Fibroblast of villous mesenchyme (primary cell): ENCODE measurements around the gene HAPLN3. TPM values are rescaled to one million over a fixed set of nuclear protein-coding genes. Genes with fewer than 3 reads are reported as not detected.

Experiments used
- DNase-seq: peaks from one replicate; pipeline ENCODE4 v3.0.0-alpha.2; 2010; ENCODE audit warnings: low read depth
- H3K4me3 ChIP-seq: 2 replicates; pipeline ENCODE4 v1.5.1; 2011; ENCODE audit warnings: low read depth, mild to moderate bottlenecking, low read length
- total RNA-seq: library from RNA; depleted of rRNA; stranded (reverse); fragments of >200 nt; gene quantifications from 2 replicates; pipeline ENCODE4 v1.2.3, GENCODE V29; 2012
- TF ChIP-seq, protein P1 (sequence below): IDR thresholded peaks from 2 replicates; pipeline ENCODE4 v1.5.1; 2012; ENCODE audit warnings: low read depth, mild to moderate bottlenecking, low read length; ENCODE audit not compliant: insufficient read depth

HAPLN3 gene
- total RNA-seq, 1 donor: 5.2 TPM

DNA sequence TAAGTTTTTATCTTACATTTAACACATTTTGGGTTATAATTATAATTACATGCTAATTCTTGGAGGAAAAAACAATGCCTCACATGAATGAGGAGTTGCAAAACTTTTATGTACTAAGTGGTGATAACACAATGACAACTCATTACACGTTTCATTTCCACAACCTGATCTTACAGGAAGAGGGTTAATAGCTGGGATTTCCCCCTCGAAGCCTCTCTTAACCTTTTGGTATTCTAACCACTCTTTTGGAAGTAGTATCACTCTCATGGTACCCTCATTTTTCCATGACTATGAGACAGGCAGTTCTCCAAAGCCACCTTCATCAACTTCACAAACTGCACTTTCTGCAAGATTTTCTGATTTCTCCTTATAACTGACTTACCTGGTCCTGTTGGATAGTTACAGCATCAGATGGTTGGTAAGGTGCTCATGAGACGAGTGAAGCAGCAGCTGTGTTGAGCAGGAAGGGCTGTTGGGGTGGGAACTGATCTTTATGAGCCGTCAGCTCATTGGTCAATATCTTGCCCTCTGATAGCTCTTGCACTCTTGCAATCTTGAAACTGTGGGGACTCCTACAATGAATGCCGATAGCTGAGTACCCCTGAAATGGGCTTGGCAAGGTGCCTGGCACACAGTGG lies 50.5 kb downstream of the HAPLN3 start:
- H3K4me3 ChIP-seq: no peak overlapping the region
- TF ChIP-seq, protein P1, sequence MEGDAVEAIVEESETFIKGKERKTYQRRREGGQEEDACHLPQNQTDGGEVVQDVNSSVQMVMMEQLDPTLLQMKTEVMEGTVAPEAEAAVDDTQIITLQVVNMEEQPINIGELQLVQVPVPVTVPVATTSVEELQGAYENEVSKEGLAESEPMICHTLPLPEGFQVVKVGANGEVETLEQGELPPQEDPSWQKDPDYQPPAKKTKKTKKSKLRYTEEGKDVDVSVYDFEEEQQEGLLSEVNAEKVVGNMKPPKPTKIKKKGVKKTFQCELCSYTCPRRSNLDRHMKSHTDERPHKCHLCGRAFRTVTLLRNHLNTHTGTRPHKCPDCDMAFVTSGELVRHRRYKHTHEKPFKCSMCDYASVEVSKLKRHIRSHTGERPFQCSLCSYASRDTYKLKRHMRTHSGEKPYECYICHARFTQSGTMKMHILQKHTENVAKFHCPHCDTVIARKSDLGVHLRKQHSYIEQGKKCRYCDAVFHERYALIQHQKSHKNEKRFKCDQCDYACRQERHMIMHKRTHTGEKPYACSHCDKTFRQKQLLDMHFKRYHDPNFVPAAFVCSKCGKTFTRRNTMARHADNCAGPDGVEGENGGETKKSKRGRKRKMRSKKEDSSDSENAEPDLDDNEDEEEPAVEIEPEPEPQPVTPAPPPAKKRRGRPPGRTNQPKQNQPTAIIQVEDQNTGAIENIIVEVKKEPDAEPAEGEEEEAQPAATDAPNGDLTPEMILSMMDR: no peak
- no peak for DNase-seq

DNA sequence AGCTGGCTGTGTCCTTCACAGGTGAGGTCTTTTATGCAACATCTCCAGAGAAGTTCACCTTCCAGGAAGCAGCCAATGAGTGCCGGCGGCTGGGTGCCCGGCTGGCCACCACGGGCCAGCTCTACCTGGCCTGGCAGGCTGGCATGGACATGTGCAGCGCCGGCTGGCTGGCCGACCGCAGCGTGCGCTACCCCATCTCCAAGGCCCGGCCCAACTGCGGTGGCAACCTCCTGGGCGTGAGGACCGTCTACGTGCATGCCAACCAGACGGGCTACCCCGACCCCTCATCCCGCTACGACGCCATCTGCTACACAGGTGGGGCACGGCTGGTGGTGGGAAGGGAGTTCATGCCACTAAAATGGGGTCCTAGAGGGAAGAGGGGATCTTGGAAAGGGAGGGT lies 52.0 kb downstream of the HAPLN3 start:
- H3K4me3 ChIP-seq: no peak overlapping the region
- DNase-seq: no peak
- TF ChIP-seq, protein P1: no peak

- no peak overlapping the region for H3K4me3 ChIP-seq
- no peak for DNase-seq
- TF ChIP-seq, protein P1: no peak
These were observed 53.2 kb downstream of the HAPLN3 start for GRCh38 chr15:88842156-88842555.

GRCh38 chr15:88841236-88841635 lies 54.1 kb downstream of the HAPLN3 start:
- DNase-seq: no peak
- H3K4me3 ChIP-seq: no peak overlapping the region
- TF ChIP-seq, protein P1: no peak

DNA sequence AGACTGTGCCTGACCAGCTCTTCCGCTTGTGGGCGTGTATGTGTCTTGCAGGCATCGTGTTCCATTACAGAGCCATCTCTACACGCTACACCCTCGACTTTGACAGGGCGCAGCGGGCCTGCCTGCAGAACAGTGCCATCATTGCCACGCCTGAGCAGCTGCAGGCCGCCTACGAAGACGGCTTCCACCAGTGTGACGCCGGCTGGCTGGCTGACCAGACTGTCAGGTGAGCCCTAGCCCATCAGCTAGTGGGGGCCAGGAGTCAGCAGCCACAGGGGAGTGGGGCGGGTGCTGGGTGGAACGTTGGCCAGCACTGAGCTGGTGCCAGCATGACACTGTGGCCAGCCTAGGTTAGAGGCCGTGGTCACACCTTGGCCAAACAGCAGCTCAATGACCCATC lies 55.4 kb downstream of the HAPLN3 start:
- TF ChIP-seq, protein P1: no peak
- no peak overlapping the region for H3K4me3 ChIP-seq
- DNase-seq: no peak

DNA sequence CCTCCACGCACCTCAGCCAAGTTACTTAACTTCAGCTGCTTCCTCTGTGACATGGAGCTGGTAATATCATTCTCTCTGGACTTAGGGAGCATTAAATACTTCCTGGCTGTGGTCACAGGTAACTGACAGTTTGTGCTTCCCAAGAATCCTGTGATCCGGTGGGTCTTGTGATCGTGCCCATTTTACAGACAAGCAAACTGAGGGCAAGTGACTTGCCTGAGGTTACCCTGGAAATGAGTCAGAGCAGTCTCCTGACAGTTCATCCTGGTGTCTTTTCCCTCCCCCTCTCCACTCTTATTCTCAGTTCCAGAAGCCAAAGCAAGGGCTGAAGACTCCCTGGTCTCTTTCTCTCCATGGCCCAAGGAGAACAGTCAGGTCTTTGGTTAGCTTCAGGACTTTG lies 56.2 kb downstream of the HAPLN3 start:
- H3K4me3 ChIP-seq: no peak overlapping the region
- DNase-seq: no peak
- TF ChIP-seq, protein P1: no peak

GRCh38 chr15:88838667-88839066 lies 56.7 kb downstream of the HAPLN3 start:
- DNase-seq: no peak
- no peak overlapping the region for H3K4me3 ChIP-seq
- TF ChIP-seq, protein P1: no peak
